ENCODE results near the gene NOTCH3. TPM values are rescaled to one million over a fixed set of nuclear protein-coding genes. Genes with fewer than 3 reads are reported as not detected.

The NOTCH3 gene
- total RNA-seq, 6 experiments from 2014 or later, result 3.4 to 18.0 (median 13.1) TPM

DNA sequence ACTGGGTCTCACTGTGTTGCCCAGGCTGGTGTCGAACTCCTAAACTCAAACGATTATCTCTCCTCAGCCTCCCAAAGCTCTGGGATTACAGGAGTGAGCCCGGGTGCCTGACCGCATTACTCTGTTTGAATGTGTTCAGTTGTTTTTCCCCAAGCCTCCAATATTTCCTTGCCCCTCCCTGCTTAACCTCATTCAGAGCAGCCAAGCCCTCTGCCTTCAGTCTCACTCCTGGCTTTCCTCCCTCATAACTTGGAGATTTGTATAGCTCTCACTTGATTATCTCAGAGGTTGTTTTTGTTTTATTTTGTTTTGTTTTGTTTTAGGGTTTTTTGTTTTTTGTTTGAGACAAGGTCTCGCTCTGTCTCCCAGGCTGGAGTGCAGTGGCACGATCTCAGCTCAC lies 20.0 kb upstream of the NOTCH3 start:
- TF ChIP-seq, protein P1, sequence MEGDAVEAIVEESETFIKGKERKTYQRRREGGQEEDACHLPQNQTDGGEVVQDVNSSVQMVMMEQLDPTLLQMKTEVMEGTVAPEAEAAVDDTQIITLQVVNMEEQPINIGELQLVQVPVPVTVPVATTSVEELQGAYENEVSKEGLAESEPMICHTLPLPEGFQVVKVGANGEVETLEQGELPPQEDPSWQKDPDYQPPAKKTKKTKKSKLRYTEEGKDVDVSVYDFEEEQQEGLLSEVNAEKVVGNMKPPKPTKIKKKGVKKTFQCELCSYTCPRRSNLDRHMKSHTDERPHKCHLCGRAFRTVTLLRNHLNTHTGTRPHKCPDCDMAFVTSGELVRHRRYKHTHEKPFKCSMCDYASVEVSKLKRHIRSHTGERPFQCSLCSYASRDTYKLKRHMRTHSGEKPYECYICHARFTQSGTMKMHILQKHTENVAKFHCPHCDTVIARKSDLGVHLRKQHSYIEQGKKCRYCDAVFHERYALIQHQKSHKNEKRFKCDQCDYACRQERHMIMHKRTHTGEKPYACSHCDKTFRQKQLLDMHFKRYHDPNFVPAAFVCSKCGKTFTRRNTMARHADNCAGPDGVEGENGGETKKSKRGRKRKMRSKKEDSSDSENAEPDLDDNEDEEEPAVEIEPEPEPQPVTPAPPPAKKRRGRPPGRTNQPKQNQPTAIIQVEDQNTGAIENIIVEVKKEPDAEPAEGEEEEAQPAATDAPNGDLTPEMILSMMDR (IDR thresholded peaks at IDR 0.05), result no peak
- Mint-ChIP-seq H3K9me3 (no peaks in the 10 kb centered on the region), H3K27me3 (ENCODE audit: insufficient read depth) (peaks cover 5% of the 10 kb centered on the region), H3K4me3 (no peak overlapping the region), H3K4me1 (ENCODE audit: low read depth) (peaks cover 18% of the 10 kb centered on the region), H3K27ac (no peak overlapping the region; the same call in 1 of the 2 replicates), H3K36me3 (ENCODE audit: low read depth) (no peaks in the 10 kb centered on the region)
- no peak for DNase-seq

DNA sequence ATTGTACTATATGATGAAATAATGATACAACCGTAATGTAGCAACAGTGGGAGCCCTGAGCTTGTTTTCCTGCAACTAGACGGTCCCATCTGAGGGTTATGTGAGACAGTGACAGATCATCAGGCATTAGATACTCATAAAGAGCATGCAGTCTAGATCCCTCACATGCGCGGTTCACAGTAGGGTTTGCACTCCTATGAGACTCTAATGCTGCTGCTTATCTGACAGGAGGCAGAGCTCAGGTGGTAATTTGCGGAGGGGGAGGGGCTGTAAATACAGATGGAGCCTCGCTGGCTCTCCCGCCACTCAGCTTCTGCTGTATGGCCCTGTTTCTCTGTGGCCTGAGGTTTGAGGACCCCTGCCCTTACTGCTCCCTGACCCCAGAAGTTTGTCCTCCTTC lies 17.7 kb upstream of the NOTCH3 start:
- no peaks in the 10 kb centered on the region for H3K9me3 Mint-ChIP-seq
- H3K36me3 Mint-ChIP-seq (ENCODE audit: low read depth), result no peaks in the 10 kb centered on the region
- no peak overlapping the region for H3K4me3 Mint-ChIP-seq
- no peak for DNase-seq
- no peak overlapping the region for H3K27ac Mint-ChIP-seq
- H3K4me1 Mint-ChIP-seq (ENCODE audit: low read depth), result peaks cover 12% of the 10 kb centered on the region
- H3K27me3 Mint-ChIP-seq (ENCODE audit: insufficient read depth), result peaks cover 6% of the 10 kb centered on the region
- TF ChIP-seq, protein P1 (IDR thresholded peaks at IDR 0.05), result no peak

DNA sequence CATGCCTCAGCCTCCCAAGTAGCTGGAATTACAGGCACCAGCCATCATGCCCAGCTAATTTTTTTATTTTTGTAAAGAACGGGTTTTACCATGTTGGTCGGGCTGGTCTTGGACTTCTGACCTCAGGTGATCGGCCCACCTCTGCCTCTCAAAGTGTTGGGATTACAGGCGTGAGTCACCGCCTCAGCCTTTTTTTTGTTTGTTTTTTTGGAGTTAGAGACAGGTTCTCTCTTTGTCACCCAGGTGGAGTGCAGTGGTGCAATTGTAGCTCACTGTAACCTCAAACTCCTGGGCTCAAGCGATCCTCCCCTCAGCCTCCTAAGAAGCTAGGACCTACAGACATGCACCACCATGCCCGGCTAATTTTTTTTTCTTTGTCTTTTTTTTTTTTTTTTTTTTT lies 15.6 kb upstream of the NOTCH3 start:
- DNase-seq, result no peak
- TF ChIP-seq, protein P1 (IDR thresholded peaks at IDR 0.05), result no peak
- Mint-ChIP-seq H3K27me3 (ENCODE audit: insufficient read depth) (peaks cover 6% of the 10 kb centered on the region), H3K4me1 (ENCODE audit: low read depth) (no peaks in the 10 kb centered on the region), H3K27ac (no peak overlapping the region), H3K36me3 (ENCODE audit: low read depth) (no peaks in the 10 kb centered on the region), H3K4me3 (no peak overlapping the region), H3K9me3 (no peaks in the 10 kb centered on the region)

DNA sequence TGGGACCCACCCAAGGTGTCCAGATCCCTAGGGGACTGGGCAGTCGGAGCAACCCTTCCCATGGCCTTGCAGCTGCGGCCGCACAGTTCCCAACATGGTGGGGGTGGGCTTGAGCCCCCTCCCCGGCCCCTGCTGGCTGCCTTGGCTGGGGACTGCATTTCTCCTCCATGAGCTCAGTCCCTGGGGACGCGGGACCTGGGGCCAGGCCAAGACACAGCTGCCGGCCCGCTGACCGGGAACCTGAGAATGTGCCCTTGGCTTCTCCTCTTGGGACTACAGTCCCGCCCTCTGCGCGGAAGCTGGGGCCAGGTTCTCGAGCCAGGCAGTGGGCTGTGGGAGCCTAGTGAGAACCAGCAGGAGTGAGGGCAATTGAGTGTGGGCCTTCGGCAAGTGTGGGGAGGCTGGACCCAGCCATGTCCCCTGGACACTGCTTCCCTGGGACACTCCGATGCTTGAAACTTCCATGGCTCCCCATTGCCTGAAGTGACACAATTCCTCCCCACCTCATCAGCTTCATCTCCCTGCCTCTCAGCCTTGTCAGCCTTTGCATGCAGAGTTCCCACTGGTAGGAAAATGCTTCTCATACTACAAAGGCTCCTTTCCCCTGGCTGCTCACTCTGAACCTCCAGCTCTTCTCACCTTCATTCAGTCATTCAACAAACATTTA lies 13.1 kb upstream of the NOTCH3 start:
- H3K4me1 Mint-ChIP-seq (ENCODE audit: low read depth), result peaks cover 15% of the 10 kb centered on the region
- H3K27me3 Mint-ChIP-seq (ENCODE audit: insufficient read depth), result peaks cover 6% of the 10 kb centered on the region
- H3K27ac Mint-ChIP-seq, result no peak overlapping the region
- DNase-seq, result no peak
- no peak overlapping the region for H3K4me3 Mint-ChIP-seq
- no peaks in the 10 kb centered on the region for H3K9me3 Mint-ChIP-seq
- no peaks in the 10 kb centered on the region for H3K36me3 Mint-ChIP-seq (ENCODE audit: low read depth)
- TF ChIP-seq, protein P1 (IDR thresholded peaks at IDR 0.05), result no peak

DNA sequence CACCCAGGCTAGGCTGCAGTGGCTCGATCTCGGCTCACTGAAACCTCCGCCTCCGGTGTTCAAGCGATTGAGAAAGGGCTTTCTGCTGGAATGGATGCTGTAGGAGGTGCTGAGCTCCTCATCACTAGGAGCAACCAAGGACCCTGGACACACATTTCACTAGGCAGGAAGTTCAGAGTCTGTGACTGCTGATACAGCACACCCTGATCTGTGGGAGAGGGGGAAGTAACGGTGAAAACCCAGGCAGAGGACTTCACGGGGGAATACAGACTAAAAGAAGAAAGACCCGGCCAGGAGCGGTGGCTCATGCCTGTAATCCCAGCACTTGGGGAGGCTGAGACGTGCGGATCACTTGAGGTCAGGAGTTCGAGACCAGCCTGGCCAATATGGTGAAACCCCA lies 11.9 kb upstream of the NOTCH3 start:
- Mint-ChIP-seq H3K36me3 (ENCODE audit: low read depth) (no peaks in the 10 kb centered on the region), H3K4me3 (no peak overlapping the region), H3K9me3 (no peaks in the 10 kb centered on the region), H3K27ac (no peak overlapping the region), H3K4me1 (ENCODE audit: low read depth) (peaks cover 15% of the 10 kb centered on the region), H3K27me3 (ENCODE audit: insufficient read depth) (peaks cover 6% of the 10 kb centered on the region)
- no peak for DNase-seq
- TF ChIP-seq, protein P1 (IDR thresholded peaks at IDR 0.05), result no peak

All from HFFc6 (cell line).